H1 (cell line): ENCODE results near the gene TOMT. TPM values are rescaled to one million over a fixed set of nuclear protein-coding genes. Genes with fewer than 3 reads are reported as not detected.

Experiments
- CTCF ChIA-PET: fragments of 300-600 bp; sonication (Branson Sonifier 250); formaldehyde crosslinking; loops from one replicate; lab custom pipeline; 2021; ENCODE audit not compliant: partially characterized antibody; lab: Charles Lee
- POLR2A ChIA-PET: fragments of 300-600 bp; sonication (Branson Sonifier 250); formaldehyde crosslinking; loops from one replicate; lab custom pipeline; 2021; ENCODE audit warnings: inconsistent platforms; ENCODE audit not compliant: partially characterized antibody; lab: Charles Lee
- DNase-seq, 2 experiments: peaks; one replicate each; pipeline versions ENCODE4 v3.0.0 to v3.0.0-alpha.2; 2010 to 2022; ENCODE audit warnings: low spot score in 2 of 2, low read depth in 1 of 2, mixed read lengths in 1 of 2
- FAIRE-seq: peaks from 2 replicates; lab custom pipeline; 2011; peaks lifted over from hg19 to GRCh38; lab: Jason Lieb, UNC
- H2AFZ ChIP-seq: 2 replicates; pipeline ENCODE4 v1.8.1; 2012; ENCODE audit warnings: low read length, inconsistent platforms
- H2AK5ac ChIP-seq: 2 replicates; pipeline ENCODE4 v1.6.1; 2013; ENCODE audit warnings: low read depth, low read length
- H2BK120ac ChIP-seq: replicated peaks from 2 replicates; pipeline ENCODE3; 2013; ENCODE audit warnings: low read depth, low read length, inconsistent platforms
- H2BK12ac ChIP-seq: 2 replicates; pipeline ENCODE4 v1.6.1; 2013; ENCODE audit warnings: low read depth, low read length
- H2BK15ac ChIP-seq: 2 replicates; pipeline ENCODE4 v1.6.1; 2013; ENCODE audit warnings: low read length
- H2BK20ac ChIP-seq: 2 replicates; pipeline ENCODE4 v1.6.1; 2013; ENCODE audit warnings: low read length
- H2BK5ac ChIP-seq: 2 replicates; pipeline ENCODE4 v1.6.1; 2013; ENCODE audit warnings: low read depth, low read length
- H3K14ac ChIP-seq: 2 replicates; pipeline ENCODE4 v1.6.1; 2013; ENCODE audit warnings: inconsistent platforms; ENCODE audit not compliant: insufficient read length
- H3K18ac ChIP-seq: 2 replicates; pipeline ENCODE4 v1.6.1; 2013; ENCODE audit warnings: low read length; ENCODE audit errors: extremely low read depth
- H3K23ac ChIP-seq: 2 replicates; pipeline ENCODE4 v1.6.1; 2013; ENCODE audit warnings: inconsistent platforms; ENCODE audit not compliant: insufficient read length
- H3K23me2 ChIP-seq: 2 replicates; pipeline ENCODE4 v1.6.1; 2013; ENCODE audit warnings: low read depth, low read length
- H3K27ac ChIP-seq: 2 replicates; pipeline ENCODE4 v1.6.1; 2011; ENCODE audit warnings: low read depth, low read length, inconsistent platforms
- H3K27me3 ChIP-seq, 4 experiments: replicated peaks in 1 of 4; 1 replicate in 1 of 4; 2 replicates in 3 of 4; pipeline versions ENCODE4 v1.6.1 to v1.8.1; 2011 to 2013; ENCODE audit warnings: low read length in 3 of 4, mild to moderate bottlenecking in 3 of 4, inconsistent platforms in 2 of 4, mixed read lengths in 2 of 4, moderate library complexity in 1 of 4; ENCODE audit not compliant: control insufficient read depth in 3 of 4, insufficient read depth in 3 of 4; ENCODE audit errors: extremely low read depth in 1 of 4
- H3K36me3 ChIP-seq, 4 experiments: 2 replicates each; pipeline versions ENCODE4 v1.6.1 to v1.8.1; 2011 to 2013; ENCODE audit warnings: mild to moderate bottlenecking in 4 of 4, low read length in 3 of 4, moderate library complexity in 2 of 4, control low read depth in 1 of 4, inconsistent platforms in 1 of 4; ENCODE audit not compliant: insufficient read depth in 4 of 4, control insufficient read depth in 2 of 4
- H3K4ac ChIP-seq: replicated peaks from 2 replicates; pipeline ENCODE3; 2013; ENCODE audit warnings: low read length, low read depth, mixed read lengths, inconsistent platforms; ENCODE audit not compliant: insufficient read length
- H3K4me1 ChIP-seq, 4 experiments: replicated peaks in 1 of 4; 1 replicate in 1 of 4; 2 replicates in 3 of 4; pipeline versions ENCODE4 v1.6.1 to v1.8.1; 2011 to 2013; ENCODE audit warnings: low read length in 3 of 4, inconsistent platforms in 2 of 4, mixed read lengths in 1 of 4; ENCODE audit not compliant: insufficient read depth in 4 of 4, control insufficient read depth in 3 of 4
- H3K4me2 ChIP-seq, 2 experiments: 2 replicates each; pipeline versions ENCODE4 v1.6.1 to v1.8.1; 2011 to 2013; ENCODE audit warnings: low read depth in 2 of 2, low read length in 2 of 2, control low read depth in 1 of 2, inconsistent platforms in 1 of 2, mild to moderate bottlenecking in 1 of 2; ENCODE audit not compliant: insufficient read depth in 1 of 2
- H3K4me3 ChIP-seq, 4 experiments: fragments of 200-600, 300-600 bp in 1 of 4; sonication (generic), shearing (Covaris generic), sonication (Bioruptor Twin) in 1 of 4; 2 replicates each; pipeline versions ENCODE4 v1.5.1 to v1.8.1; 2011 to 2016; ENCODE audit warnings: low read length in 4 of 4, low read depth in 3 of 4, control low read depth in 2 of 4, inconsistent platforms in 2 of 4, mild to moderate bottlenecking in 2 of 4, mixed read lengths in 1 of 4, moderate library complexity in 1 of 4; ENCODE audit not compliant: insufficient read depth in 2 of 4; ENCODE audit errors: extremely low read depth in 1 of 4
- H3K56ac ChIP-seq: replicated peaks from 2 replicates; pipeline ENCODE3; 2013; ENCODE audit warnings: low read depth, mild to moderate bottlenecking, mixed read lengths, low read length, inconsistent platforms; ENCODE audit not compliant: insufficient read length
- H3K79me1 ChIP-seq: 2 replicates; pipeline ENCODE4 v1.6.1; 2013; ENCODE audit warnings: low read depth, low read length, control low read depth
- H3K79me2 ChIP-seq, 2 experiments: 2 replicates each; pipeline versions ENCODE4 v1.6.1 to v1.8.1; 2012 to 2013; ENCODE audit warnings: low read length in 2 of 2, mild to moderate bottlenecking in 2 of 2, inconsistent platforms in 1 of 2; ENCODE audit not compliant: insufficient read depth in 2 of 2, control insufficient read depth in 1 of 2
- H3K9ac ChIP-seq, 4 experiments: replicated peaks in 1 of 4; 1 replicate in 1 of 4; 2 replicates in 3 of 4; pipeline versions ENCODE4 v1.6.1 to v1.8.1; 2011 to 2013; ENCODE audit warnings: low read depth in 3 of 4, low read length in 3 of 4, control low read depth in 2 of 4, mild to moderate bottlenecking in 2 of 4, moderate library complexity in 2 of 4, inconsistent platforms in 1 of 4; ENCODE audit errors: extremely low read depth in 1 of 4
- H3K9me3 ChIP-seq, 2 experiments: 2 replicates each; pipeline versions ENCODE4 v1.6.1 to v1.8.1; 2012 to 2013; ENCODE audit warnings: mild to moderate bottlenecking in 2 of 2, moderate library complexity in 2 of 2, control low read depth in 1 of 2, inconsistent platforms in 1 of 2, low read depth in 1 of 2, low read length in 1 of 2, mixed read lengths in 1 of 2; ENCODE audit not compliant: insufficient read depth in 2 of 2
- H4K20me1 ChIP-seq, 2 experiments: replicated peaks in 1 of 2; 2 replicates each; pipeline versions ENCODE3 to v1.8.1; 2011 to 2013; ENCODE audit warnings: inconsistent platforms in 2 of 2, low read length in 2 of 2, mild to moderate bottlenecking in 1 of 2; ENCODE audit not compliant: insufficient read depth in 2 of 2, control insufficient read depth in 1 of 2
- H4K5ac ChIP-seq: 2 replicates; pipeline ENCODE4 v1.6.1; 2013; ENCODE audit warnings: low read length, low read depth, mixed read lengths, inconsistent platforms; ENCODE audit not compliant: insufficient read length
- H4K8ac ChIP-seq: 2 replicates; pipeline ENCODE4 v1.8.0; 2013; ENCODE audit warnings: mild to moderate bottlenecking, moderate library complexity, low read length, inconsistent platforms; ENCODE audit not compliant: insufficient read depth; ENCODE audit errors: extremely low read depth
- H4K91ac ChIP-seq: replicated peaks from 2 replicates; pipeline ENCODE3; 2013; ENCODE audit warnings: low read length, mixed read lengths, inconsistent platforms; ENCODE audit not compliant: insufficient read length
- TCF12 ChIP-seq: IDR thresholded peaks from 2 replicates; pipeline ENCODE4 v1.6.1; 2011; ENCODE audit warnings: low read depth, mild to moderate bottlenecking, low read length
- WGBS, 2 experiments: shearing (Covaris generic) in 1 of 2; methylation state at CpG; one replicate each; pipeline versions ENCODE4 v1.1.6 to v1.1.7; 2013 to 2015; ENCODE audit warnings: low lambda C conversion rate in 2 of 2, mixed read lengths in 2 of 2, inconsistent platforms in 1 of 2, low coverage in 1 of 2, missing lambda C conversion rate in 1 of 2; ENCODE audit not compliant: insufficient replicate concordance in 2 of 2, insufficient coverage in 1 of 2, insufficient read length in 1 of 2; ENCODE audit errors: extremely low coverage in 1 of 2, missing lambda C conversion rate in 1 of 2; 5-methylcytosine and 5-hydroxymethylcytosine counted together
- polyA plus RNA-seq, 7 experiments: library from polyadenylated mRNA; depleted of rRNA in 3 of 7; stranded (reverse) in 5 of 7; unstranded in 2 of 7; fragments of >200 nt in 5 of 7; fragments of 200-250 nt in 2 of 7; gene quantifications; 1 replicate in 5 of 7; 2 replicates in 1 of 7; 4 replicates in 1 of 7; pipeline versions ENCODE4 v1.2.1 to v1.2.3, GENCODE V29; 2011 to 2013; ENCODE audit warnings: missing spikeins in 2 of 7, mixed read lengths in 2 of 7
- total RNA-seq: library from RNA; stranded (reverse); fragmentation: NEBNext Ultra II Directional; extraction: Animal tissue kit (Norgen Biotek cat#: 25700); gene quantifications from 2 replicates; pipeline ENCODE4 v1.2.1, GENCODE V29; 2021

TOMT gene
- total and polyA plus RNA-seq, 2 of the 8 experiments (the other 6 are each of a cell fraction or from before 2014, with no cell fraction given): 0.11 TPM; not detected in 1

GRCh38 chr11:72139500-72139899 is 33.8 kb downstream of the TOMT start:
- Histone ChIP-seq H3K9me3 (no peaks in the 10 kb centered on the region), H2BK15ac (no peak overlapping the region), H3K36me3 (no peaks in the 10 kb centered on the region), H3K23ac (no peak overlapping the region), H2AK5ac (no peak overlapping the region), H4K8ac (no peak overlapping the region), H2AFZ (no peak overlapping the region), H3K27ac (no peak overlapping the region), H4K5ac (no peak overlapping the region), H2BK12ac (no peak overlapping the region), H2BK5ac (no peak overlapping the region), H4K91ac (no peak overlapping the region), H3K4me2 (no peak overlapping the region), H3K14ac (no peak overlapping the region), H3K56ac (no peak overlapping the region), H3K4ac (no peak overlapping the region), H3K4me3 (no peak overlapping the region), H3K79me2 (no peaks in the 10 kb centered on the region), H2BK20ac (no peak overlapping the region), H3K23me2 (no peaks in the 10 kb centered on the region), H4K20me1 (no peaks in the 10 kb centered on the region), H3K79me1 (no peaks in the 10 kb centered on the region), H2BK120ac (no peak overlapping the region), H3K4me1 (no peaks in the 10 kb centered on the region), H3K9ac (no peak overlapping the region), H3K18ac (no peak overlapping the region), H3K27me3 (no peaks in the 10 kb centered on the region)
- FAIRE-seq (no peak), DNase-seq (no peak)
- ChIA-PET CTCF (interaction anchor here (0.8 to 3.5 kb wide), 4 partner anchors 14 to 125 kb away, joined by 3 to 13 read pairs (median 5); no protein-coding TSS in a partner anchor), POLR2A (no interaction called here)
- 96% methylated on average over 10 of the region's 11 CpGs; no CpG with 5 or more reads in 1 of the 2 experiments for WGBS, 2 experiments
- no peak for TF ChIP-seq TCF12
